ENCODE measurements around the gene POP7.
"Not testable (repeated sequence)": the region's sequence is repeated elsewhere in the genome, so short reads cannot be mapped to it uniquely, and the experiment has no call there.

The POP7 gene

DNA sequence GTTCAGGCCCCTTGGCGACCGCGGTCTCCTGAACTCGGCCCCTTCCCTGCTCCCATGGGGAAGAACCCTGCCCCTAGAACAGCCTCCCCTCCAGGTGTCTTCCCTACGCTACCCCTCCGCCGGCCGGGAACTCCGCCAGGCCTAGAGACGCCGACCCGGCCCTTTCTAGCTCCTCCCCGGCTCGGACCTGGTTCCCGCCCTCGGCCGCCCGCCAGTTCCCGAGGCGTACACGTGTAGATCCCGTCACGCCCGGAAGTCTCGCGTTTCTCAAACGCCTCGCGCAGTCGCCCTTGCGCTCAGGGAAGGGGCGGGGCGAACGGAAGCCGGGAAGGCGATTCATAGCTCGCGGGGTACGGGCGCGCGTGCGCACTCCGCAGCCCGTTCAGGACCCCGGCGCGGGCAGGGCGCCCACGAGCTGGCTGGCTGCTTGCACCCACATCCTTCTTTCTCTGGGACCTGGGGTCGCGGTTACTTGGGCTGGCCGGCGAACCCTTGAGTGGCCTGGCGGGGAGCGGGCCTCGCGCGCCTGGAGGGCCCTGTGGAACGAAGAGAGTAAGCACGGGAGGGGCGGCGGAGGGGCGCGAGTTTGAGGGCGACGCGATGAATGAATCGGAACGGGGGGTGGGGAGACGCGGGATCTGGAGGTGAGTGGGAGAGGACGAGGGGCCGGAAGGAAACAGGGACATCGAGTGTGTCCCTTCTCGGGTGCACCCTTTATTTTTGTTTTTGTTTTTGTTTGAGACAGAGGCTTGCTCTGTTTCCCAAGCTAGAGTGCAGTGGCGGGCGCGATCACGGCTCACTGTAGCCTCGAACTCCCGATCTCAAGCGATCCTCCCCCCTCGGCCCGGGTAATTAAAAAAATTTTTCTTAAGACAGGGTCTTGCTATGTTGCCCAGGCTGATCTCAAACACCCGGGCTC lies at the start of gene POP7:
Gene POP7 (plus strand): TSS at position 369 of the 919 bp plus-strand sequence. CDS start 710 bp downstream, outside the sequence.
- DNase-seq (ENCODE audit: low spot score): peak; percentile 97

DNA sequence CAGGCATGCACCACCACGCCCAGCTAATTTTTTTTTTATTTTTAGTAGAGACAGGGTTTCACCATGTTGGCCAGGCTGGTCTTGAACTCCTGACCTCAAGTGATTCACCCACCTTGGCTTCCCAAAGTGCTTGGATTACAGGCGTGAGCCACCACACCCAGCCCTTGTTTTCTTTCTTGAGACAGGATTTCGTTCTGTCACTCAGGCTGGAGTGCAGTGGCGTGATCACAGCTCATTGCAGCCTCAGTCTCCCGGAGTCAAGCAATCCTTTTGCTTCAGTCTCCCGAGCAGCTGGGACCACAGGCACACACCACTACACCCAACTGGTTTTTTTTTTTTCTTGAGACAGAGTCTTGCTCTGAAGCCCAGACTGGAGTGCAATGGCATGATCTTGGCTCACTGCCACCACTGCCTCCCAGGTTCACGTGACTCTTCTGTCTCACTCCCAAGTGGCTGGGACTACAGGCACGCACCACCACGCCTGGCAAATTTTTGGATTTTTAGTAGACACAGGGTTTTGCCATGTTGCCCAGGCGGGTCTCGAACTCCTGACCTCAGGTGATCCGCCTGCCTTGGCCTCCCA lies 43.6 kb upstream of the POP7 start:
- not testable (repeated sequence) for DNase-seq (ENCODE audit: low spot score)

DNA sequence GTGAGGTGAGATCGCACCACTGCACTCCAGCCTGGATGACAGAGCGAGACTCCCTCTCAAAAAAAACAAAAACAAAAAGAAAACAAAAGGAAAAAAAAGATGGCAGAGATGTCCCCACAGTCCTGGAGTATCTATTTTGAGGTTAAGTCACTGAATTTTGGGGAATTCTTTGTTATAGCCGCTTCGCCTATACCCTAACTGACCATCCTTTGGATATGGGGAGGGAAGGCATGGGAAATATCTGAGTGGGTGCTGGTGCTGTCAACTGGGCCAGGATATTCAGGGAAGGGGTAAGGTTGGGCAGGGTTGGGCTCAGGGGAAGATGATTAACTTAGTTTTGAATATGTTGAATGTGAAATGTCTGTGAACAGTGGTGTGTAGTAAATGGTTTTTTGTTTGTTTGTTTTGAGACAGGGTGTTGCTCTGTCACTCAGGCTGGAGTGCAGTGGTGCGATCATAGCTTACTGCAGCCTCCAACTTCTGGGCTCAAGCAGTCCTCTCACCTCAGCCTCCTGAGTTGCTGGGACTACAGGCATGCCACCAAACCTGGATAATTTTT lies 40.7 kb upstream of the POP7 start:
- DNase-seq (ENCODE audit: low spot score): no peak

DNA sequence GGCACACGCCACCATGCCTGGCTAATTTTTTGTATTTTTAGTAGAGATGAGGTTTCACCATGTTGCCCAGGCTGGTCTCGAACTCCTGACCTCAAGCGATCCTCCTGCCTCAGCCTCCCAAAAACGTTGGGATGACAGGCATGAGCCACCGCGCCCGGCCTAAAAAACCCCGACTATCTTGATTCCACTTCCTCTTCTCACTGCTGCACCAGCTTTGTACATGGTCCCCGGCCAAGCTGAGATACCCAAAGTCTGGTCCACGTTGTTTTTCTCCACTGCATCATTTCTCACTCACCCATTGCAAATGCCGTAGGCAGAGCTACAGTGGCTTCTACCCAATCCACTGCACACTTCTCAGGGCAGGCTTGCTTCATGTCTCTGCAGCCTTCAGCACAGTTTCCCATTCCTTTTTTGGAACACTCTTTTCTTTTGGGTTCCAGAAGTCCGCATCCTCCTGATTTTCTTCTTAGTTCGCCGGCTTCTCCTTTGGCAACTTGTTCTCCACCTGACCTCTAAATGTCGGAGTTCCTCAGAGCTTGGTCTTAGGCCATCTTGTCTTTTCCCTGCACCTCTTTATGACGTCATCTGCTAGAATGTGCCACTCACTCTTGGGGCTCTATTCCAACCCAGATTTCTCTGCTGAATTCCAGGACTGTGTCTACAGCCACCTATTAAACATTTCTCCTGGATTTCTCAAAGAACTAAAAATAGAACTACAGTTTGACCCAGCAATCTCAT lies 38.4 kb upstream of the POP7 start:
- no peak for DNase-seq (ENCODE audit: low spot score)

DNA sequence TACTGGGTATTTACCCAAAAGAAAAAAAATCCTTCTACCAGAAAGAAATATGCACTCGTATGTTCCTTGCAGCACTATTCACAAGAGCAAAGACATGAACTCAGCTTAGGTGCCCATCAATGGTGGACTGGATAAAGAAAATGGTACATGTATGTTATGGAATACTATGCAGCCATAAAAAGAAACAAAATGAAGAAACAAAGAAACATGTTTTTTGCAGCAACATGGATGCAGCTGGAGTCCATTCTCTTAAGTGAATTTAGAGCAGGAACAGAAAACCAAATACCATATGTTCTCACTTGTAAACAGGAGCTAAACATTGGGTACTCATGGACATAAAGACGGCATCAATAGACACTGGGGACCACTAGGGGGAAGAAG lies 37.9 kb upstream of the POP7 start:
- no peak for DNase-seq (ENCODE audit: low spot score)

DNA sequence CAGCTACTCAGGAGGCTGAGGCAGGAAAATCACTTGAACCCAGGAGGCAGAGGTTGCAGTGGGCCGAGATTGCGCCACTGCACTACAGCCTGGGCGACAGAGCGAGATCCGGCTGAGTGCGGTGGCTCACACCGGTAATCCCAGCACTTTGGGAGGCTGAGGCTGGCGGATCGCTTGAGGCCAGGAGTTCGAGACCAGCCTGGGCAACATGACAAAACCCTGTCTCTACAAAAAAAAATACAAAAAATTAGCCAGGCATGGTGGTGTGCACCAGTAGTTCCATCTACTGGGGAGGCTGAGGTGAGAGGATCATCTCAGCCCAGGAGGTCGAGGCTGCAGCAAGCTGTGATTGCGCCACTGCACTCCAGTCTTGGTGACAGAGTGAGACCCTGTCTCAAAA lies 36.8 kb upstream of the POP7 start:
- DNase-seq (ENCODE audit: low spot score): not testable (repeated sequence)

DNA sequence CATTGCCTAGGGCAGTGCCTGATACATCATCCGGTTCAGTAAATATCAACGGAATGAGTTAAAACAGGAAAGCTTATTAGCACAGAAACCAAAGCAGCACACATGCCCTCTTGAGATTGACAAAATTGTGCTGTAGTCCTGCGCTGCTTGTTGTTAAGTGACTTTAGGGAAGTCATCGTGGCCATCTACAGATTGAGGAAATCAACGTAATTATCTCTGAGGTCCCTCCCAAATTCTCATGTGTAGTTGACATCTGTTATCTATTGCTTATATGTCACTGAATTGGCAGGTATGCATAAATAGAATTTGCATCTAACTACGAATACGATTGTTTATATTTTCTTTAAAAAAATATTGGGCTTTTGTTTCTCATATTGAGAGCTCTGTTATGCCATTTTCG lies 35.8 kb upstream of the POP7 start:
- DNase-seq (ENCODE audit: low spot score): no peak

DNA sequence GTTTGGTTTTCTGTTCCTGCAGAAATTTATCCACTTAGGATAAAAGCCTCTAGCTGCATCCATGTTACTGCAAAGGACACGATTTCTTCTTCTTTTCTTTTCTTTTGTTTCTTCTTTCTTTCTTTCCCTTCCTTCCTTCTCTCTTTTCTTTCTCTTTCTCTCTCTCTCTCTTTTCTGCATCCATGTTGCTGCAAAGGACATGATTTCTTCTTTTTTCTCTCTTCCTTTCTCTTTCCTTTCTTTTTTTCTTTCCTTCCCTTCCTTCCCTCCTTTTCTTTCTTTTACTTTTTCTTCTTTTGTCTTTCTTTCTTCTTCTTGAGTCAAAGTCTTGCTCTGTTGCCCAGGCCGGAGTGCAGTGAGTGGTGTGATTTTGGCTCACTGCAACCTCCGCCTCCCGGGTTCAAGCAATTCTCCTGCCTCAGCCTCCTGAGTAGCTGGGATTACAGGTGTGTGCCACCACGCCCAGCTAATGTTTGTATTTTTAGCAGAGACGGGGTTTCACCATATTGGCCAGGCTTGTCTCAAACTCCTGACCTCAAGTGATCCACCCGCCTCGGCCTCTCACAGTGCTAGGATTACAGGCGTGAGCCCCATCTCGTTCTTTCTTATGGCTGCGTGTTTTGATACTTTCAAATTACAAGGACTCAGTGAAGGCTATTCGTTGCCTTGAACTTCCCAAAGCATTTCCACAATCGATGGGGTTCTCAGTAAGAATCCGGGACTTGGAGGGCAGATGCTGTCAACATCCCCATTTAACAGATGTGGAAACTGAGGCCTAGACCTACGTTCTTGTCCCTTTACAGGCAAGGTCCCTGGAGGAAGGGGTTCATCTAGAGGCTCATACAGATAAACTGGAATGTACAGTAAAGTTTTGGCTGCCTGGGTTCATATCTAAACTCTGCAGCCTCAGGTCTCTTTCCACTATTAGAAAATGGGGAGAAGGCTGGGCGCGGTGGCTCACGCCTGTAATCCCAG lies 34.3 kb upstream of the POP7 start:
- no peak for DNase-seq (ENCODE audit: low spot score)

DNA sequence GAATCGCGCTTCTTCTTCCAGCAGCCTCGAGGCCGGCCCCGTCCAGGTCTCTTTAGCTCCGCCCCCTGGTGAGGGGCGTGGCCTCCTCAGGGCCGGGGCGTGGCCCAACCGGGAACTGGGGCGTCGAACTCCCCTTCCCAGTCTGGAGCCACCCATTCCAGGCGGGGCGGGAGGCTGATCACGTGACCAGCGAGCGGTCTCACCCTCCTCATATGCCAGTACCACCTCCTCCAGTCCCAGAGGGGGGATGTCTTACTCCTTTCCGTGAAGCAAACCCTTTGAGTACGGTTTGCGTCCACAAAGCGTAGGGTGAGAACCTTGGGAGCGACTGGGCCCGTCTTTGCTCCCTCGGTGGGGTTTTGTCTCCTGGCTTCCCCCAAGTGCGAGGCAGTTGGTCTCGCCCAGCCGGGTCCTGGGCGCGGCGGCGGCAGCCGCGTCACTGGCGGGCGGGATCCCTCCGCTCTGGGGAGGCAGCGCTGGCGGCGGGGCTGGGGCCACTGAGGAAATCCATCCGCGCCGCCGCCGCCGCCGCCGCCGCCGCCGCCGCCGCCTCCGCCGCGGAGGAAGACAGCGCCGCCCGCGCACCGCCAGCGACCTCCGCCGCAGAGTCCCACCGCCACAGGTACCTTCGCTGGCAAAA lies 32.5 kb upstream of the POP7 start, which contains the start of gene GNB2:
Gene GNB2 (plus strand): TSS at position 439 of the 640 bp plus-strand sequence. CDS start 2,526 bp downstream, outside the sequence.
- peak; percentile 99 for DNase-seq (ENCODE audit: low spot score)

DNA sequence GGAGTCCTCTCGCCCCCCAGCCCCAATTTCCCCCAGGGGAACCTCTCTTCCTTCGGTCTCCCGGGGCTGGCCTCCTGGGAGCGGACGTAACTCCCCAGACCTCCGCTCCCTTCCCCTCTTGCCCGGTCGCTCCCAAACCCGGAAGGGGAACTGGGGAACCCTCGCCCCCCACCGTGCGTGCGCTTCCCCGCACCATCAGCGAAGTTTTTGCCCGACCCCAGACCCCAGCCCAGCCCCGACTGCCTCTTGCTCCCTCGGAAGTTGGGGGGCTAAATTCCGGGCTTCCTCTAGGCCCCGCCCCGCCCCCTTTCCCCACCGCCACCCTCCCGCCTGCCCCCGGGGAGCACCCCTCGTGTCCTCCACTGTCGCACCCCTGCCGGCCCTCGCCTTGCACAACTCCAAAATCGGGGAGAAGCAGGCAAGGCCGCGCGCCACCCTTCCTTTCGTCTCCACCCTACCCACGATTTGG lies 31.9 kb upstream of the POP7 start:
- DNase-seq (ENCODE audit: low spot score): no peak

DNA sequence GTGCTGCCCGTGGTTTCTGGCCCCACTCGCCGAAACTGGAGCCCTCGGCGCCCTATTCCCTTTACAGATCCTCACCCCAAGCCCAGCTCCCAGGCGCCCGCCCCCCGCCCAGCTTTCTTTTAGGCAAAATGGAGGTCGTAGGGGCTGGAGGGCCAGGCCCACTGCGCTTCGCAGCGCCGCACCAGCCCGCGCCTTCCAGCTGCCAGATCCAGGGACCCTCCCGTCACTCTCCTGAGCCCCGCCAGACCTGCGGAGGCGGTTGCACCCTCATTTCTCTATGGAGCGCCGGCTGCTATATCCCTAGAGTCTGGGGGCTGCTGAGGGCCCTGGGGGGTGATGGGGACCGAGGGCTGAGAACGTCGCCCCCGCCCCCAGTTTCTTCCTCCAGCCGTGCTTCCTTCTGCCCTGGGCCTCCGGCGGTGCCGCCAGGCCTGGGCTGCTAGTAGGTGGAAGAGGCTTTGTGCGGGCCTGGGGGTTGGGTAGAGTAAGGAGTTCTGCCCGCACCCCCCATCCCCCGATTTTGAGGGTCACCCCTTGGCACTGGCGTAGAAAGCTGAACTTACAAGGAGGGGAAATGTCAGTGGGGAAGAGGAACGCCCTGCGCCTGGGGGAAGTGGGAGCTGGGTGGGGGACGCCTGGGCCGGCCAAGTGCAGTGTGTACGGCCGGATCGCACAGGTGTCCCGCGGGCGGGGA lies 31.4 kb upstream of the POP7 start:
- no peak for DNase-seq (ENCODE audit: low spot score)

DNA sequence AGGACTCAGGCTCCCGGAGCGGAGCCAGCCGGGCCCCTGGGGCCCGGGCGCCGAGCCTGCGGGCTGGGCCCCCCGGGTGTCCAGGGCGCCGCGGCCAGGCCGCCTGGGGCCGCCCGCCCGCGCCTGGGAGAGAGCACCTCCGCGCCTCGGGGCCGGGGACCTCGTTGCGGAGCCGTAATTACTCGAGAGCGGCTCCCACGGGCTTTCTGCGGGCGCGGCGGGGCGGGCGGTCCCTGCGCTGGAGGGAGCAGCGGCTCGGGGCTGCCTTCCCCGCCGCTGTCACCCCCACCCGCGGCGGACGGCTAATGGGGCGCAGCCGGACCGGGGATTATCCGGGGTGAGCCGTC lies 30.8 kb upstream of the POP7 start:
- DNase-seq (ENCODE audit: low spot score): no peak

DNA sequence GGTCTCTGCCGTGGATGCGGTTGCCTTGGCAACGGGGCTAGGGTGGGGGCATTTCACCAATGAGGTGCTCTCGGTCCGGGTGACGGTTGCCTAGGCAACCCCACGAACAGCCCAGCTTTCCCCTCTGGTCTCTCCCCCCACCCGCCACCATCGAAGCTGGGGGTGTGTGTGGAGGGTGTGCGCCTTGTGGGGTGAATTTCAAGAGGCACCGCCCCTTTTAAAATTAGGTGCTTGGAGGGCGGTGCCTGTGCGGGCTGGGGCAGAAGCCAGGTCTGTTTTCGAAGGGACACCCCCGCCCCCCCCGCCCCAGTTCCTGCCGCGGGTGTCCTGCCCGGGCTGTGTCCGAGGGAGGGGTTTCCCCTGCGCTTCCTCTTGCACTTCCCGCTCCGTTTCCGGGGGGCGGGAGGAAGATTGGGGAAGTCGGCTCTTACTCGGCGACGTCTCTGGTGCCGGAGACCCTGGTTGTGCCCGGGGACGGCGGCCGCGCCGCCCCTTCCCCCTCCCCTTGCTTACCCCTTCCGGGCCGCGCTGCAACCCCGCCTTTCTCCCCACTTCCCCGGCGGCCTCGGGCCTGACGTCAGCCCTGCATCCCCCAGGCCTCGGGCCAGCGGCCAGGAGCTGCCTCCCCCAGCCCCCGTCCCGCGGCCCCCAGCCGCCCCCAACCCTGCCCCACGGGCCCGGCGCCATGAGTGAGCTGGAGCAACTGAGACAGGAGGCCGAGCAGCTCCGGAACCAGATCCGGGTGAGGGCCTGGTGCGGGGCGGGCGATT lies 30.2 kb upstream of the POP7 start:
- DNase-seq (ENCODE audit: low spot score): peak; percentile 93

DNA sequence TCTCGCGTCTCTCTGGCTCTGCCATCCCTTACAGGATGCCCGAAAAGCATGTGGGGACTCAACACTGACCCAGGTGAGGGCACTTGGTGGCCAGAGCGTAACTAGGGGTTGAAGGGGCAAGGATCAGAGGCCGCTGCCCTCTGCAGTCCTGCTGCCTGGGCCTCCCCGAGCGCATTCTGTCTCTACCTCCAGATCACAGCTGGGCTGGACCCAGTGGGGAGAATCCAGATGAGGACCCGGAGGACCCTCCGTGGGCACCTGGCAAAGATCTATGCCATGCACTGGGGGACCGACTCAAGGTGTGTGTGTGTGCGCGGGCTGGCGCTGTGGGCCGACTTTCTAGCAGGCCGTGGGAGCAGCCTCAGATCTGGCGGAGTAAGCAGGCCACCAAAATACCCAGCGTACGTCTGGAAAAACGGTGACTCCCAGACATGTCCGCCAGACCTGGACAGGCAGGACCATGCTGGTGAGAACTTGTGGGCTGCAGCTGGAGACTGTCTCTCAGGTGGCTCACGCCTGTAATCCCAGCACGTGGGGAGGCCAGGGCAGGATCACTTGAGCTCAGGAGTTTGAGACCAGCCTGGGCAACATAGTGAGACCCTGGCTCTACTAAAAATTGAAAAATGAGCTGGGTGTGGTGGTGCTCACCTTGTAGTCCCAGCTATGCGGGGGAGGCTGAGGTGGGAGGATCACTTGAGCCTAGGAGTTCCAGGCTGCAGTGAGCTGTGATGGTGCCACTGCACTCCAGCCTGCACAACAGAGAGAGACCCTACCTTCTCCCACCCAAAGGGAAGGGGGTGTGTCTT lies 29.2 kb upstream of the POP7 start:
- no peak for DNase-seq (ENCODE audit: low spot score)

DNA sequence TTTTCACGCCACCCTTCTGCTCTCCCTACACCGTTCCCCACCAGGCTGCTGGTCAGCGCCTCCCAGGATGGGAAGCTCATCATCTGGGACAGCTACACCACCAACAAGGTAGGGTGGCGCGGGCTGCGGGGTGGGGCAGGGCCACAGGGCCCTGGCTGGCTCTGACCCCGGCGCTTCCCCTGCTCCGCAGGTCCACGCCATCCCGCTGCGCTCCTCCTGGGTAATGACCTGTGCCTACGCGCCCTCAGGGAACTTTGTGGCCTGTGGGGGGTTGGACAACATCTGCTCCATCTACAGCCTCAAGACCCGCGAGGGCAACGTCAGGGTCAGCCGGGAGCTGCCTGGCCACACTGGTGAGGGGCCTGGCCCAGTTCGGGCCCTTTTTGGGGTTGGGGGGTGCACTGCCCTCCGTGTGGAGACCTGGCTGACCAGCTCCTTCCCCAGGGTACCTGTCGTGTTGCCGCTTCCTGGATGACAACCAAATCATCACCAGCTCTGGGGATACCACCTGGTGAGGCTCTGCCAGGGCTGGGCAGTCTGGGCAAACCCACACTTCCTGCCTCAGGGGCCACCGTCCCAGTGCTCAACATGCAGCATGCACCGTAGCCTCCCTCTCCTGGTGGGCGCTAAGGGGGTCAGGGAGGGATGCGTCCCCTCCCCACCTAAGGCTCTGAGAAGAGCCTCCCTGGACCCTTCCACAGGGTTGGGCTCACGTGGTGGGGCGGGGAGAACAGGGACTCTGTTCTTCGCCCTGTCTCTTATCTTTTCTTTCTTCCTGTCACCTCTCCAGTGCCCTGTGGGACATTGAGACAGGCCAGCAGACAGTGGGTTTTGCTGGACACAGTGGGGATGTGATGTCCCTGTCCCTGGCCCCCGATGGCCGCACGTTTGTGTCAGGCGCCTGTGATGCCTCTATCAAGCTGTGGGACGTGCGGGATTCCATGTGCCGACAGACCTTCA lies 28.3 kb upstream of the POP7 start:
- DNase-seq (ENCODE audit: low spot score): no peak

DNA sequence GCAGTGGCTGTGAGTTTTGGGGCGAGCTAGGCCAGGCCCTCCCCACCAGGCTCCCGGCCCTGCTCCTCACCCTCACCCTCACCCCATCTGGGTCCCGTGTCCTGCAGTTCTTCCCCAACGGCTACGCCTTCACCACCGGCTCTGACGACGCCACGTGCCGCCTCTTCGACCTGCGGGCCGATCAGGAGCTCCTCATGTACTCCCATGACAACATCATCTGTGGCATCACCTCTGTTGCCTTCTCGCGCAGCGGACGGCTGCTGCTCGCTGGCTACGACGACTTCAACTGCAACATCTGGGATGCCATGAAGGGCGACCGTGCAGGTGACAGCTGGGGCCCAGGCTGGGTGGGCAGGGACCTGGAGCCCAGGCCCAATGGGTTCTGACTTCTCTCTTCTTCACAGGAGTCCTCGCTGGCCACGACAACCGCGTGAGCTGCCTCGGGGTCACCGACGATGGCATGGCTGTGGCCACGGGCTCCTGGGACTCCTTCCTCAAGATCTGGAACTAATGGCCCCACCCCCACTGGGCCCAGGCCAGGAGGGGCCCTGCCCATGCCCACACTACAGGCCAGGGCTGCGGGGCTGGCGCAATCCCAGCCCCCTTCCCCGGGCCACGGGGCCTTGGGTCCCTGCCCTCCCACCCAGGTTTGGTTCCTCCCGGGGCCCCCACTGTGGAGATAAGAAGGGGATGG lies 27.5 kb upstream of the POP7 start:
- DNase-seq (ENCODE audit: low spot score): no peak
